Dermis blood vessel endothelial cell (primary cell): Measurements from ENCODE around the gene SP140L. TPM values are rescaled to one million over a fixed set of nuclear protein-coding genes. Genes with fewer than 3 reads are reported as not detected.
"Not testable (repeated sequence)": the region's sequence is repeated elsewhere in the genome, so short reads cannot be mapped to it uniquely, and the experiment has no call there.

Experiments
- DNase-seq: peaks from one replicate; pipeline ENCODE4 v3.0.0; 2010
- total RNA-seq: library from RNA; depleted of rRNA; stranded (reverse); fragments of >200 nt; gene quantifications from 2 replicates; pipeline ENCODE4 v1.2.3, GENCODE V29; 2014

The SP140L gene
- total RNA-seq: 9.2 and 33.7 TPM in 2 replicates

DNA sequence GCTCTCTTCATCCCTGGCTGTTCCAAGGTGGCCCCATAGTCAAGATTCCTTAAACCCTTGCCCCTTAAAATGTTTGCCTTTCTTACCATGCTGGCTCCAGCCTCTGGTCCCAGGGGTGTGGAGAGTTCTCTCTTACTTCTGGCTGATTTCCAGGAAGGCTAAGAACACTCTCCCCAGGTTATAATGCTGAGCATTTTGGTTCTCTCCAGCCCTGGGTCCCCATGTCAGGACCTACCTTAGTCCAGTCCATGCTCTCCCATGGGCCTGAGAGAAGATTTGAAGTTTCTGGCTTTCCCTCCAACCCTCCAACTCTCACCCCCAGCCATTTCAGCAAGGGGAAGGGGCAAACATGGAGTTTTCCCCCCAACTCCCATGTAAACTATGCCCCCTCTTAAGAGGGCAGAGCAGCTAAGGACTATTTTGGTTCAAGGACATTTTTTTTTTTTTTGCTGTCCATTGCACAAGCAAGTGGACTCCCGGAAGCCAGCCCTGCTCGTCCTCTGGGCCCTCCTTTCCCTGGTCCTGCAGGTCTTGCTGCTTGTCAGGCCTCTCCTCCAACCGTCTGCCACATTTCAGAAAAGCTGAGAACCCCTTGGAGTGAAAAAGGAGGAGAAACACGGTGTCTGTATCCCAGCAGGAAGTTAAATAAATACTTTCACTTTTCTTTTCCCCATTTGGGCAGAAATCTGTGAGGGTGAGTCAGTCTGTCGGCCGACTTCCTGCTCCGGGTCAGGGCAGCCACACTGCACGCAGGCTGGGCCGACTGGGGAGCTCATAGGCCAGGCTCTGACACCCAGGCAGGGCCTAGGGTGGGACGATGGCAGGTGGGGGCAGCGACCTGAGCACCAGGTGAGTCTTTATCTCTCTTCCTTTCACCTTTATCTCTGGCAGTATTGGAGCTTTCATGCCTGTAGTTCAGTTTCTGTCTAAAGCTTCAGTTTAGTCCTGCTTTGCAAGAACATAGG is at the start of gene SP140L:
TSS of gene SP140L (plus strand) at position 741 of the 965 bp plus-strand sequence. CDS start at position 818, 77 bp downstream.
- DNase-seq: peak; percentile 87

DNA sequence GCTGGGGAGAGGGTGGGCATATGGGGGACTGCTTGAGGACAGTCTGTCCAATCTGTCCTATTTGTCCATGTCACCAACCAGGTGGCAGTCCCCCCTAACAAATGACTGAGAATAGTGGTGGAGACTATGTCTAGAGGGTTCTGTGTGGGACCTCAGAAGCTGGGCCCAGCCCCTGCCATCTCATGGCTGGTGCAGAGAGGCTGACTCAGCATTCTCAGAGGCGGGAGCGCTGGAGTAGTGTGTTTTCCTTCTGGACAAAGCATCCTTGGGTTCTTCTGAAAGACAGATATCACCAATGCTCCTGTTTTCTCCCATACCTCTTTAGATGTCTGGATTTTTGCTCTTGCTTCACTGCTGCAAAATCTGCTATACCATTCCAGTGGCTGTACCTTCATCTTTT is 44.1 kb upstream of the SP140L start:
- no peak for DNase-seq

GRCh38 chr2:230286048-230286447 is 40.9 kb upstream of the SP140L start:
- DNase-seq: no peak

DNA sequence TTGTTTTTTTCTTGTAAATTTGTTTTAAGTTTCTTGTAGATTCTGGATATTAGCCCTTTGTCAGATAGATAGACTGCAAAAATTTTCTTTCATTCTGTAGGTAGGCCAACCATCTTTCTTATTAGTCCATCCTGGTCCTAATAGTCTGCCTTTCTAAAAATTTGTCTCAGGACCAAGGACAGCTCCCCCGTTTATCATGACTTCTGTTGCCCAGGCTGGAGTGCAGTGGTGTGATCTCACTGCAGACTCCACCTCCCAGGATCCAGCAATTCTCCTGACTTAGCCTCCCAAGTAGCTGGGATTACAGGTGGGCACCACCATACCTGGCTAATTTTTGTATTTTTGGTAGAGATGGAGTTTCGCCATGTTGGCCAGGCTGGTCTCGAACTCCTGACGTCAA is 37.7 kb upstream of the SP140L start:
- DNase-seq: peak; percentile 55

- no peak for DNase-seq
Measured at GRCh38 chr2:230295192-230295591, 31.8 kb upstream of the SP140L start.

DNA sequence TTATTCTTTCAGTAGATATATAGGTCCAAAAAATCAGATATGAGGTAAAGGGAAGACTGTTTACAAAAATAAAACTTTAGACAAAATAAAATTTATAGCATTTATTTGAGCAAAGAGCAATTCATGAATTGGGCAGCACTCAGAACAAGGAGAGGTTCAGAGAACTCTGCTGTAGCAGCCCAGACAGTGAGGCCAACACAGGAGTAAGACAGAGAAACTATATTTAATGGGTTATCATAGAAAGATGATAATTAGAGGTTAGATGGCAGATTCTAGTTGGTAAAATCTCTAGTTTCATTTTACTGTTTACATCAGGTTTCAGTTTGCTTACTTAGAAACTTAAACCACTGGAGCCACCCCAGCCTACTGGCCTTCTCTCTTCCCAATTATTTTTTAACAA is 30.1 kb upstream of the SP140L start:
- no peak for DNase-seq

DNA sequence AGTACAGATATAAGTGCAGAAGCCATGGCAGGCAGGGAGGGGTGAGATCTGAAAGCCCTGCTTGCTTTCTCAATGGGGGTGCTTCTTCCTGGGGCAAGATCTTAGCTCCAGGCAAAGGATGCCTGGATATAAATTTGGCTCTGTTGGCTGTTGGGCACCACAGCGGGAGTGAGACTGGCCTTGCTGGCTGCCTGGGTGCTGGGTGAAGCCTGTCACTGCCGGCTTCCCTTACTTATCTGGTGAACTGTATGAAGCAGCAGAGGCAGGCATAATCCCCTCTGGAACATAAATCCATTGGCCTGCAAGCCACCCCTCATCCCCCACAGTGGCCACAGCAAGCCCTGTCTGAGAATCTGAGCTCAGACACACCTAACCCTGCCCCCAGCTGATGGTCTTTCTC is 27.4 kb upstream of the SP140L start:
- no peak for DNase-seq

- DNase-seq: no peak
Measured at GRCh38 chr2:230305416-230306275, 21.3 kb upstream of the SP140L start.

- DNase-seq: no peak
Measured at GRCh38 chr2:230306474-230306873, 20.5 kb upstream of the SP140L start.

DNA sequence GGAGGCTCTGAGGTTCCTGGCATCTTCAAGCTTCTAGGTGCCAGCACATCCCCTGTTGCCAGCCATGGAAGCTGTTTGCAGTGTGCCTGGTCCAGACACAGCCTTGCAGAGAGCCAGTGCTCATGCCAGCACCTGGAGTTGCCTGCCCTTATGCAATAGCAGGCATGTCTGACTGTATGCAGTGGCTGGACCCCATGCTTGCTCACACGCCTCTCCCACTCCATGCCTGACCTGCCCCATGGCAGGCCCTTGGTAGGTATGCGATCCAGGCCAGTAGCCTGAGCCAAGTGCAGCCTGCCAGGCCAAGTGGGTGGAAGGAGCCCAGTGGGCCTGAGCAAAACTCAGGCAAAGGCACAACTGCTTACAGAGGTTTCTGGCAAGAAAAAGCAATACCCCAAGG is 19.5 kb upstream of the SP140L start:
- no peak for DNase-seq

- DNase-seq: no peak
Measured at GRCh38 chr2:230308402-230309000, 18.5 kb upstream of the SP140L start.

DNA sequence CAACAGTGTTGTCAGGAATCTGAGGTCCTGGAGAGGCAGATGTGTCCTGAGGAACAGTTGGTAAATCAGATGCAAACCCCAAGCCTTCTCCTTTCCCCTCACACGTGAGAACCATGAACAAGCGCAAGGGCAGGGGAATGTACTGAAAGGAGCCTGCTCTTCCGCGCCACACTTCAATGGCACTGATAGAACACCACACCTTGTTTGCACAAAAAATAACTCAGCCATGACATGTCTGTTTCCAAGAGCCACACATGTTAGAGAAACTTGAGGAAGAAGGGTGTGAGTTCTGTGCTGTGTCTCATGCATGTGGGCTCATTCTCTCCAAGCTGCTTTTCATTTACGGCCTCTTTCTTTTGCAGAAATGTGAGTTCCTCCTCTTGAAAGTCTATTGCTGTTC is 16.2 kb upstream of the SP140L start:
- not testable (repeated sequence) for DNase-seq

DNA sequence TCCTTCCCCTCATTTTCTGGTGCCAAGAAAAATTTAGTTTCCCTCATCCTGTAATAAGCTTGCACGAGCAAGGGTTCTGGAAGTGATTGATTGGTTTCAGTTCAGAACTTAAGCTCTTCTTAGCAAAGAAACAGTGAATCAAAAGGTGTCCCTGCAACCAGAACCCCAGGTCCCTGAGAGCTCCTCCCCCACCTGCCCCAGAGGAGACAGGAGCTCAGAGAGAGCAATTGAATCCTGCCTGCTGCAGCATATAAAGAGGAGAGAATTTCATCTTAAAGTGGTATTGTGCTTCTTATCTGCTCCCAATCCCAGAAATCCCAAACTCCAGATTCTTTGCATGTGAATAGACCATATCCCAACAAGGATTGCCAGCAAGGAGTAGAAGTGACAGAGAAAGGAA is 15.4 kb upstream of the SP140L start:
- DNase-seq: not testable (repeated sequence)

DNA sequence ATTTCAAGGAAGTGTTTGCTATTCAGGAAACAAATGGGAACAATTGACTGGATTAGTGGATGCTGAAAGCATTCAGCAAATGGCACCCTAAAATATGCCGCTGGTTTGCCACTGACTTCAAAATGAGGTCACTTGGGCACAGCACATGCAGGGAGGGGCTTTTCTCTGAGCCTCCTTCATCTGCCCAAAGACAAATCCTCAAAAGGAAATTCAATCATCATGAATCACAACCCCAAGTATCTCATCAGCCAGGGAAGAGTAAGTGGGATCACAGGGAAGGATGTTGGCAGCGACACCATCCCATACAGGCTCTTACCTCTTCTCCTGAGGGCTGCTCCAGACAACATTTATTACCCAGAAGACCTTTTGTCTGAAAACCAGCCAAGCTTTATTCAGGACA is 14.4 kb upstream of the SP140L start:
- DNase-seq: peak; percentile 14

DNA sequence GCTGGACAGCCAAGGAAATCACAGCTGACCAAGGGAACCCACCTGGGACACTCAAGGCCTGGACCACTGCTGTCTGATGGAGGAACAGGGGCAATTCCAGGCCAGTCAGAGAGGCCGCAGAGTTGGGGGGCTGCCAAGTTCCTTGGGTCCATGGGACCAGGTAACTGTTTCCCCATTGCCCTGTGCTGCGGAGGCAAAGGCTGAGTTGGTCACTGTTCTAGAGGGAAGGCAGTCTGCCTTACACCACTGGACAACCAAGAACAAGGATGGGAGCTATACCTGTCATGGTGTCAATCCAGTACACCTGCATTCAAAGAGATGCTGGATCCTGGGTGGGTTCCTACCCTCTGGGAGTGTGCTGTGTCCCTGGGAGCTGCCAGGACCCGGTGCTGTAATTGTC is 9.6 kb upstream of the SP140L start:
- DNase-seq: no peak

DNA sequence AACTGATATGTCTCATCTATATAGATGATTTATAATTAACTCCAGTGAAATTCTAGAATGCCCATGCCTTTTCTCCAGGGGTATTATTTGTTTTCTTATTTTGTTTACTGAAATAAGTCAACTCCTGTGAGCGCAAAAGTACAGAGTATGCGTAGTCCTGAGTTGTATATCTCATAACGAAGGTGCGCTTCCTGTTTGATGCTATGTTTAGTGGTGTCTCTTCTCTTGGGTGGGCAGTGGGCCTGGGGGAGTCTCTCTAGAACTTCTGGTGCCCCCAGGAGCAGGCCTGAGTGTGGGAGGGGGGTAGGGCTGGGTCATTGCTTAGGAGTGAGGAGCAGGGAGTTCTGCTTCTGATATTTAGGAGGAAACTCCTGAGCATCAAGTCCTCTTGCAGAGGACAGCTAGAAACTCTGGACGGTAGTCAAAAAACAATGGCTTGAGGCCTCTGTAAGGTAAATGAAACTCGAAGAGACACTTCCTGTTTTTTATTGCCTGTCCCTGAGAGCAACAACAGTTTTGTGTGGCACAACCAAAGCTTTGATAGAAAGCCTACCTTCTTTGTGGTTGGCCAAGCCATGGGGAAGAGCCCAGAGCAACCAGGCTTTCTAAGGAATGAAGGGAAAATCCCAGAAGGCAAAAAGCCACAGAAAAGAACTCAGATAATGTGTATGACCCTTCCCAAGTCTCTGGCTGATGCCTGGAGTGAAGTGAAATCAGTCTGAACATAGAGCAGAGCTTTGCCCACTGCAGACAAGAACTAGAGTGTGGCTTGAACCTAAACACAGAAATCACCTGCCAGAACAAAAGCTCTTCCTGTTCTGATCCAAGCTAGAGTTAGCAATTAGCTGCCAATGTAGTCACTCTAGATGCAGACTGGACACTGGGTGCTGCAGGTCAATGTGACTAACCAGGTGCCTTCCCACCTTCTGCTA is 8.5 kb upstream of the SP140L start:
- DNase-seq: no peak

DNA sequence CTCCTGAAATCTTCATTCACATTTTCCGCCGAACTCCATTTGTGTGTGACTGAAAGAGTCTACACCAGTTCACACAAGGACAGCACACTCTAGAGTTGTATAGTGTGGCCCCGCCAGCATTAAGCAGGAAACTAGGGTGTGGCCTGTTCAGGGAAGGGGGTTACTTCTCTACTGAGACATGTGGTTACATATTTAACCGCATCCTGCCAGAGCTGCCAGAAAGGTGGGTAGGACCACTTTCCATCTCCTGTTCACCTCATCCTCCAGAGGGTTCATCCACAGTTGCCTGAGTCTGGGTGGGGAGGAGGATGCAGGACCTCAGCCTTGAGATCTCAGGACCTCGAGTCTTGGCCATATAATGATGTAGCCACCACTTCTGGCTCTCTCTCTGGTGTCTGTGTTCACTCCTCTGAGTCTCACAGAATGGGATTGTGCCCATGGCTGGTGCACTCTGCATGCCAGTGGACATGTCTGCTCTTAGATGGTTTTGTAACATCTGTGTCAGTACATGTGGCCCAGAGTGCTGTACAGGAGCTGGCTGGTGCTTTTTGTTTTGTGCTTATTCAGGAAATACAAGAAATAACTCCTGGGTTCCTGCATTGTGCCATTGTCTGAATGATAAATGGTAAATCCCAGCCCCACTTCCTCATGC is 7.7 kb upstream of the SP140L start:
- peak; percentile 7 for DNase-seq

- no peak for DNase-seq
Measured at GRCh38 chr2:230321031-230321430, 6.0 kb upstream of the SP140L start.

DNA sequence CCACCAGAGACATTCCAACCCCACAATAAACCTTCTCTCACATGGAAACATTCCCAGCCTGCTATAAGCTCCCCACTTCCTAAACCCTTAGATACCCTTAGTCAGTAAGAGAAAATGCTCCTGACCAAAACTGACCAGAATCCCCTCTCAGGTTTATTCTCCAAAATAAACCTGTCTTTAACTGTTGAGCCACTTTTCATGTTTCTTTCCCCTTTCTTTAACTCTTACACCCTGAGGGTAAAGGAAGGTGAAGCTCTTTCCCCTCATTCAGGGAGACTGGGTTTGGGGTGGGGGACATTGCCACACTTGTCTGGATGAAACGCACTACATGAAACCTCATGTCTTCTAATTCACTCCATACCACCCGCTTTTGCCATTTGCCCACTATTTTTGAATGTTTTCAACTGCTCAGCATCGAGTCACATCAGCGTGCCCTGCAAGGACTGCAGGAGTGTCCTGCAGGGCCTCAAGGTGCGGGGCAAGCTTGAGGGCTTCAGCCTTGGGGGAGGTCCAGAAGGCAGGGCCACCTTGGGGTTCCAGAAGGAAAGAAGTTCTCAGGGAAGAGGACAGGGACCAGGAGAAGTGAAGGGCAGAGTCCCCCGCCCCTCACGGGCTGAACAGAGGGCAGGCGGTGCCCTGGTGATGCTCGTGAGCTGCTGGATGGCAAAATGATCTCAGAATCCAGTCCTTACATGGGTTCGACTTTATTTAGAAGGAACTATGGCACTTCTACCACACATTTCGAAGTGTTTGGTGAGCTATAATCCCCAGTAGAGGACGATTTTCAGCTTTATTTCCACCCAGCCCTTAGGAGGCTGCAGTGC is 4.2 kb upstream of the SP140L start:
- no peak for DNase-seq

GRCh38 chr2:230323385-230324106 is 3.4 kb upstream of the SP140L start:
- no peak for DNase-seq
